ENCODE data around the gene FAM78A.

DNA sequence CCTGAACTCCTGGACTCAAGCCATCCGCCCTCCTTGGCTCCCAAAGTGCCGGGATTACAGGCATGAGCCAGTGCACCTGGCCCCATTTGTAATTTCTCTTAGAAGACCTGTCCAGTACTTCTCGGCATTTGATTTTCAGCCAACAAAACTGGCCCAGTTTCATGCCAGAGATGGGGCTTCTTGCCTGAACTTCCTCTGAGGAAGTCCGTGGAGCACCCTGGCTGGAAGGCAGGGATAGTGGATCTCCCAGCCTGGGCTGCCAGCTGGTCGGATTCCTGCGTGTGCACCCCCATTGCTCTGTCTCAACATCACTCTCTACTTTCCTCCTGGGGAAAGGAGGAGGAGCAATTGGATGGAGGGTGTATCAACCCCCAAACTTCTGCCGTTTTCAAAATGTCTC lies 39.0 kb downstream of the FAM78A start:
- TF ChIP-seq TEAD1 (CRISPR knock-in tag; IDR thresholded peaks at IDR 0.05) (no peak), CTCF (IDR thresholded peaks at IDR 0.05) (no peak), NR1H2 (CRISPR knock-in tag; IDR thresholded peaks at IDR 0.05) (no peak), ZNF232 (CRISPR knock-in tag; IDR thresholded peaks at IDR 0.05) (no peak), FOXK1 (CRISPR knock-in tag; IDR thresholded peaks at IDR 0.05) (no peak), CREM (CRISPR knock-in tag; IDR thresholded peaks at IDR 0.05) (no peak)
- TF ChIP-seq, protein P1, sequence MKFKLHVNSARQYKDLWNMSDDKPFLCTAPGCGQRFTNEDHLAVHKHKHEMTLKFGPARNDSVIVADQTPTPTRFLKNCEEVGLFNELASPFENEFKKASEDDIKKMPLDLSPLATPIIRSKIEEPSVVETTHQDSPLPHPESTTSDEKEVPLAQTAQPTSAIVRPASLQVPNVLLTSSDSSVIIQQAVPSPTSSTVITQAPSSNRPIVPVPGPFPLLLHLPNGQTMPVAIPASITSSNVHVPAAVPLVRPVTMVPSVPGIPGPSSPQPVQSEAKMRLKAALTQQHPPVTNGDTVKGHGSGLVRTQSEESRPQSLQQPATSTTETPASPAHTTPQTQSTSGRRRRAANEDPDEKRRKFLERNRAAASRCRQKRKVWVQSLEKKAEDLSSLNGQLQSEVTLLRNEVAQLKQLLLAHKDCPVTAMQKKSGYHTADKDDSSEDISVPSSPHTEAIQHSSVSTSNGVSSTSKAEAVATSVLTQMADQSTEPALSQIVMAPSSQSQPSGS (CRISPR knock-in tag; IDR thresholded peaks at IDR 0.05; ENCODE audit: borderline replicate concordance, low read depth), result no peak
- TF ChIP-seq, protein P2, sequence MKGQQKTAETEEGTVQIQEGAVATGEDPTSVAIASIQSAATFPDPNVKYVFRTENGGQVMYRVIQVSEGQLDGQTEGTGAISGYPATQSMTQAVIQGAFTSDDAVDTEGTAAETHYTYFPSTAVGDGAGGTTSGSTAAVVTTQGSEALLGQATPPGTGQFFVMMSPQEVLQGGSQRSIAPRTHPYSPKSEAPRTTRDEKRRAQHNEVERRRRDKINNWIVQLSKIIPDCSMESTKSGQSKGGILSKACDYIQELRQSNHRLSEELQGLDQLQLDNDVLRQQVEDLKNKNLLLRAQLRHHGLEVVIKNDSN (CRISPR knock-in tag; IDR thresholded peaks at IDR 0.05), result no peak
- TF ChIP-seq, protein P3, sequence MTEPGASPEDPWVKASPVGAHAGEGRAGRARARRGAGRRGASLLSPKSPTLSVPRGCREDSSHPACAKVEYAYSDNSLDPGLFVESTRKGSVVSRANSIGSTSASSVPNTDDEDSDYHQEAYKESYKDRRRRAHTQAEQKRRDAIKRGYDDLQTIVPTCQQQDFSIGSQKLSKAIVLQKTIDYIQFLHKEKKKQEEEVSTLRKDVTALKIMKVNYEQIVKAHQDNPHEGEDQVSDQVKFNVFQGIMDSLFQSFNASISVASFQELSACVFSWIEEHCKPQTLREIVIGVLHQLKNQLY (CRISPR knock-in tag; IDR thresholded peaks at IDR 0.05), result no peak
- TF ChIP-seq, protein P4, sequence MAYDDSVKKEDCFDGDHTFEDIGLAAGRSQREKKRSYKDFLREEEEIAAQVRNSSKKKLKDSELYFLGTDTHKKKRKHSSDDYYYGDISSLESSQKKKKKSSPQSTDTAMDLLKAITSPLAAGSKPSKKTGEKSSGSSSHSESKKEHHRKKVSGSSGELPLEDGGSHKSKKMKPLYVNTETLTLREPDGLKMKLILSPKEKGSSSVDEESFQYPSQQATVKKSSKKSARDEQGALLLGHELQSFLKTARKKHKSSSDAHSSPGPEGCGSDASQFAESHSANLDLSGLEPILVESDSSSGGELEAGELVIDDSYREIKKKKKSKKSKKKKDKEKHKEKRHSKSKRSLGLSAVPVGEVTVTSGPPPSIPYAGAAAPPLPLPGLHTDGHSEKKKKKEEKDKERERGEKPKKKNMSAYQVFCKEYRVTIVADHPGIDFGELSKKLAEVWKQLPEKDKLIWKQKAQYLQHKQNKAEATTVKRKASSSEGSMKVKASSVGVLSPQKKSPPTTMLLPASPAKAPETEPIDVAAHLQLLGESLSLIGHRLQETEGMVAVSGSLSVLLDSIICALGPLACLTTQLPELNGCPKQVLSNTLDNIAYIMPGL (CRISPR knock-in tag; IDR thresholded peaks at IDR 0.05), result no peak
